ENCODE measurements around the gene SLC39A11.

- TF ChIP-seq CTCF (IDR thresholded peaks at IDR 0.05; ENCODE audit: low read depth, low read length) (no peak), EZH2phosphoT487 (IDR thresholded peaks at IDR 0.05; ENCODE audit: low read depth) (no peak)
Measured at GRCh38 chr17:73065376-73065775, 27.1 kb downstream of the SLC39A11 start.

Data from OCI-LY3 (cell line).